ENCODE measurements around the gene C2orf76. TPM values are rescaled to one million over a fixed set of nuclear protein-coding genes. Genes with fewer than 3 reads are reported as not detected.
"Not testable (repeated sequence)": the region's sequence is repeated elsewhere in the genome, so short reads cannot be mapped to it uniquely, and the experiment has no call there.

C2orf76 gene
- total and polyA plus RNA-seq, 2 experiments from 2014 or later: 16.6 to 17.6 TPM

GRCh38 chr2:119373907-119374745, 7.5 kb upstream of the C2orf76 start:
- H3K4me3 ChIP-seq; H3K79me2 ChIP-seq; H3K4me1 ChIP-seq (ENCODE audit: insufficient read depth); H3K9me3 ChIP-seq (ENCODE audit: low read depth); H3K4me2 ChIP-seq; H3K9me2 ChIP-seq (replicated peaks; ENCODE audit: insufficient read depth); H3K27ac ChIP-seq; H3K27me3 ChIP-seq; H3K36me3 ChIP-seq (replicated peaks; ENCODE audit: insufficient read depth, low read depth); H2AFZ ChIP-seq; H4K20me1 ChIP-seq (ENCODE audit: insufficient read depth, poor library complexity, severe bottlenecking); DNase-seq (ENCODE audit: low spot score): not testable (repeated sequence)
- WGBS (ENCODE audit: low lambda C conversion rate, missing lambda C conversion rate): 92% methylated on average over 5 of the region's 5 CpGs

DNA sequence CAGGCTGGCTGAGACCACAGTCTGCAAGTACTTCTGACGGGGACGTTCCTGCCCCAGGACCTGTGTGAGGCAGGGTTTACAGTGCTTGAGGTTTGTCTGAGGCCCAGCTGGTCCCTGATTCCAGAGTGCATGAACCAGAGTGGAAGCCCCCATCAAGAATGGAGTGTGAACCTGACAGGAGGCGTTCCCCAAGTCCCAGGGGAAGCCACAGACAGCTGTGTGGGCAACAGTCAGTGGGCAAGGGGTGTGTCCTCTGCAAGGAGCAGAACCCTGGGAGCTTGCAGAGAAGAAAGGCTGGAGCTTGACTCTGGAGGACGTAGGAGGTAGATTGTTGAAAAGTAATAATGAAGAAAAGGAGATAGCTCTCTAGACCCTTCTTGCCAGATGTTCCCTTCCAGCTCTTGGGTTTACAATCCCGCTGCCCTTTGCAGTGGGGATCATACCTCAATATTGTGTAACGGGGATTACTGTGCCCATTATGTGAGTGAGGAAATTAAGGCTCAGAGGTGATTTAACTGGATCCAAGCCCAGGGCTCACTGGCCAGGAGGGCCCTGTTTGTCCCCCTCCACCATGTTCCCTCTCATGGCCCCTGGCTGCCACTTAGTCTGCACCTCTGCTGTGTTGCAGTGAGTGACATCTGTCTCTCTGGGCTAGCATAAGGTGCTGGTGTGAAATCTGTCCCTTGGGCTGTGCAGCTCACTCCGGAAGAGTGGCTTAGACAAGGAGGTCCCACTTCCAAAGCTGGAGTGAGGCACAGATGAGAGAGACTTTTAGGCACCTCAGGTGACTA, 6.3 kb upstream of the C2orf76 start:
- Histone ChIP-seq H3K9me2 (replicated peaks; ENCODE audit: insufficient read depth) (no peaks in the 10 kb centered on the region), H3K4me2 (no peak overlapping the region), H3K79me2 (peaks cover 17% of the 10 kb centered on the region), H3K4me1 (ENCODE audit: insufficient read depth) (peaks cover 8% of the 10 kb centered on the region), H3K27me3 (no peaks in the 10 kb centered on the region), H2AFZ (no peak overlapping the region), H3K36me3 (replicated peaks; ENCODE audit: insufficient read depth, low read depth) (no peaks in the 10 kb centered on the region), H3K9me3 (ENCODE audit: low read depth) (no peaks in the 10 kb centered on the region), H4K20me1 (ENCODE audit: insufficient read depth, poor library complexity, severe bottlenecking) (peaks cover 8% of the 10 kb centered on the region), H3K4me3 (no peak overlapping the region), H3K27ac (no peak overlapping the region)
- 89% methylated on average over 7 of the region's 7 CpGs for WGBS (ENCODE audit: low lambda C conversion rate, missing lambda C conversion rate)
- no peak for DNase-seq (ENCODE audit: low spot score)
- TF ChIP-seq EZH2phosphoT487 (IDR thresholded peaks at IDR 0.05; ENCODE audit: low read depth, severe bottlenecking, unreplicated experiment) (no peak), EZH2 (IDR thresholded peaks at IDR 0.05; ENCODE audit: borderline replicate concordance) (no peak), CTCF (IDR thresholded peaks at IDR 0.05; ENCODE audit: poor library complexity) (no peak)

- H3K27ac ChIP-seq: no peak overlapping the region
- peaks cover 8% of the 10 kb centered on the region for H3K4me1 ChIP-seq (ENCODE audit: insufficient read depth)
- H3K79me2 ChIP-seq: peaks cover 28% of the 10 kb centered on the region
- H3K4me2 ChIP-seq: no peak overlapping the region
- no peaks in the 10 kb centered on the region for H3K36me3 ChIP-seq (replicated peaks; ENCODE audit: insufficient read depth, low read depth)
- WGBS (ENCODE audit: low lambda C conversion rate, missing lambda C conversion rate): 98% methylated on average over 6 of the region's 6 CpGs
- H3K9me2 ChIP-seq (replicated peaks; ENCODE audit: insufficient read depth): no peaks in the 10 kb centered on the region
- H3K4me3 ChIP-seq: no peak overlapping the region
- no peak for DNase-seq (ENCODE audit: low spot score)
- H3K9me3 ChIP-seq (ENCODE audit: low read depth): no peaks in the 10 kb centered on the region
- H2AFZ ChIP-seq: no peak overlapping the region
- TF ChIP-seq EZH2phosphoT487 (IDR thresholded peaks at IDR 0.05; ENCODE audit: low read depth, severe bottlenecking, unreplicated experiment): no peak
- no peak for TF ChIP-seq EZH2 (IDR thresholded peaks at IDR 0.05; ENCODE audit: borderline replicate concordance)
- TF ChIP-seq CTCF (IDR thresholded peaks at IDR 0.05; ENCODE audit: poor library complexity): no peak
- no peaks in the 10 kb centered on the region for H3K27me3 ChIP-seq
- peaks cover 14% of the 10 kb centered on the region for H4K20me1 ChIP-seq (ENCODE audit: insufficient read depth, poor library complexity, severe bottlenecking)
Measured at GRCh38 chr2:119371111-119371510, 4.5 kb upstream of the C2orf76 start.

- no peak overlapping the region for H3K4me3 ChIP-seq
- no peak for TF ChIP-seq EZH2 (IDR thresholded peaks at IDR 0.05; ENCODE audit: borderline replicate concordance)
- TF ChIP-seq EZH2phosphoT487 (IDR thresholded peaks at IDR 0.05; ENCODE audit: low read depth, severe bottlenecking, unreplicated experiment): no peak
- TF ChIP-seq CTCF (IDR thresholded peaks at IDR 0.05; ENCODE audit: poor library complexity): no peak
- 97% methylated on average over 6 of the region's 6 CpGs for WGBS (ENCODE audit: low lambda C conversion rate, missing lambda C conversion rate)
- H3K4me1 ChIP-seq (ENCODE audit: insufficient read depth): peaks cover 17% of the 10 kb centered on the region
- no peaks in the 10 kb centered on the region for H3K36me3 ChIP-seq (replicated peaks; ENCODE audit: insufficient read depth, low read depth)
- H2AFZ ChIP-seq: no peak overlapping the region
- peaks cover 40% of the 10 kb centered on the region for H3K79me2 ChIP-seq
- no peak for DNase-seq (ENCODE audit: low spot score)
- H3K27ac ChIP-seq: no peak overlapping the region
- H3K9me2 ChIP-seq (replicated peaks; ENCODE audit: insufficient read depth): no peaks in the 10 kb centered on the region
- no peaks in the 10 kb centered on the region for H3K27me3 ChIP-seq
- no peaks in the 10 kb centered on the region for H3K9me3 ChIP-seq (ENCODE audit: low read depth)
- H3K4me2 ChIP-seq: no peak overlapping the region
- H4K20me1 ChIP-seq (ENCODE audit: insufficient read depth, poor library complexity, severe bottlenecking): peaks cover 14% of the 10 kb centered on the region
Measured at GRCh38 chr2:119369845-119370244, 3.2 kb upstream of the C2orf76 start.

Measured in hepatocyte (in vitro differentiated cells).